Esophagus muscularis mucosa (tissue), 4 donors: Measurements from ENCODE around the gene ELSPBP1.

ENCODE experiments used
- CTCF ChIP-seq, 3 experiments: fragments of 200-600 bp in 2 of 3; fragments of 450-650 bp in 1 of 3; sonication (generic) in 2 of 3; IDR thresholded peaks; one replicate each; pipeline ENCODE4 v1.5.1; 2017 to 2019; ENCODE audit warnings: antibody characterized with exemption in 3 of 3, mild to moderate bottlenecking in 2 of 3, moderate library complexity in 1 of 3
- EP300 ChIP-seq: sonication (generic); formaldehyde crosslinking; IDR thresholded peaks from one replicate; pipeline ENCODE4 v1.6.1; 2017; ENCODE audit warnings: antibody characterized with exemption
- POLR2A ChIP-seq: fragments of 450-650 bp; IDR thresholded peaks from one replicate; pipeline ENCODE4 v1.6.1; 2017; ENCODE audit warnings: antibody characterized with exemption, moderate library complexity, mild to moderate bottlenecking, low read depth
- POLR2AphosphoS5 ChIP-seq, 2 donors: sonication (generic); formaldehyde crosslinking; IDR thresholded peaks; one replicate each; pipeline ENCODE4 v1.6.1; 2017; ENCODE audit warnings: antibody characterized with exemption in 2 of 2

- no peak for TF ChIP-seq CTCF (IDR thresholded peaks at IDR 0.05)
- no peak for TF ChIP-seq POLR2AphosphoS5 (IDR thresholded peaks at IDR 0.05)
- no peak for TF ChIP-seq EP300
- no peak for TF ChIP-seq POLR2A
Measured at GRCh38 chr19:48023518-48023917, 29.1 kb downstream of the ELSPBP1 start.
